GM23248 (cell line): ENCODE data around the gene SPTBN4. TPM values are rescaled to one million over a fixed set of nuclear protein-coding genes. Genes with fewer than 3 reads are reported as not detected.
A peak's percentile ranks its signal among the peaks of the same experiment; 100 is the strongest.
"Not testable (repeated sequence)": the region's sequence is repeated elsewhere in the genome, so short reads cannot be mapped to it uniquely, and the experiment has no call there.

Experiments
- DNase-seq: peaks from one replicate; pipeline ENCODE4 v3.0.0-alpha.2; 2015
- H2AFZ ChIP-seq: fragments of 200-600 bp; sonication (generic); 2 replicates; pipeline ENCODE4 v1.6.1; 2016; ENCODE audit warnings: antibody characterized with exemption
- H3F3A ChIP-seq: fragments of 200-600 bp; sonication (generic); 2 replicates; pipeline ENCODE4 v1.6.1; 2016; ENCODE audit warnings: mild to moderate bottlenecking, antibody characterized with exemption, mixed run types; ENCODE audit not compliant: insufficient read depth
- H3K27ac ChIP-seq: fragments of 200-600 bp; sonication (generic); 2 replicates; pipeline ENCODE4 v1.5.1; 2016; ENCODE audit warnings: mild to moderate bottlenecking
- H3K27me3 ChIP-seq: fragments of 200-600 bp; sonication (generic); replicated peaks from 2 replicates; pipeline ENCODE4 v1.6.1; 2016; ENCODE audit warnings: mild to moderate bottlenecking; ENCODE audit not compliant: insufficient read depth
- H3K36me3 ChIP-seq: fragments of 200-600 bp; sonication (generic); 2 replicates; pipeline ENCODE4 v1.6.1; 2016; ENCODE audit warnings: low read depth, mild to moderate bottlenecking
- H3K4me1 ChIP-seq: fragments of 200-600 bp; sonication (generic); 2 replicates; pipeline ENCODE4 v1.6.1; 2016; ENCODE audit warnings: mild to moderate bottlenecking; ENCODE audit not compliant: insufficient read depth
- H3K4me2 ChIP-seq: fragments of 200-600 bp; sonication (generic); one replicate; pipeline ENCODE4 v1.6.1; 2016; ENCODE audit warnings: mild to moderate bottlenecking; ENCODE audit not compliant: unreplicated experiment
- H3K4me3 ChIP-seq: fragments of 200-600 bp; sonication (generic); 2 replicates; pipeline ENCODE4 v1.5.1; 2016; ENCODE audit warnings: mild to moderate bottlenecking
- H3K79me2 ChIP-seq: fragments of 200-600 bp; sonication (generic); 2 replicates; pipeline ENCODE4 v1.6.1; 2016; ENCODE audit warnings: mild to moderate bottlenecking; ENCODE audit not compliant: insufficient read depth
- H3K9ac ChIP-seq: fragments of 200-600 bp; sonication (generic); 2 replicates; pipeline ENCODE4 v1.6.1; 2016; ENCODE audit warnings: mild to moderate bottlenecking
- H3K9me2 ChIP-seq: fragments of 200-600 bp; sonication (generic); 2 replicates; pipeline ENCODE4 v1.6.1; 2016; ENCODE audit warnings: mixed run types, mild to moderate bottlenecking, moderate library complexity; ENCODE audit not compliant: insufficient read depth
- H3K9me3 ChIP-seq: fragments of 200-600 bp; sonication (generic); one replicate; pipeline ENCODE4 v1.6.1; 2017; ENCODE audit warnings: low read depth
- H4K20me1 ChIP-seq: fragments of 200-600 bp; sonication (generic); 2 replicates; pipeline ENCODE4 v1.6.0; 2016; ENCODE audit not compliant: insufficient read depth
- EZH2 ChIP-seq: fragments of 200-600 bp; sonication (generic); IDR thresholded peaks from 2 replicates; pipeline ENCODE4 v1.6.1; 2018; ENCODE audit warnings: antibody characterized with exemption, mild to moderate bottlenecking; ENCODE audit not compliant: insufficient read depth, poor library complexity, severe bottlenecking
- EZH2phosphoT487 ChIP-seq: fragments of 200-600 bp; sonication (generic); IDR thresholded peaks from 2 replicates; pipeline ENCODE4 v1.6.1; 2018; ENCODE audit warnings: antibody characterized with exemption, moderate library complexity, mild to moderate bottlenecking, low read depth; ENCODE audit not compliant: insufficient read depth
- WGBS, 2 experiments: methylation state at CpG; one replicate each; pipeline ENCODE4 v1.1.6; 2015 to 2017; ENCODE audit warnings: low lambda C conversion rate in 2 of 2, low coverage in 1 of 2; ENCODE audit errors: missing lambda C conversion rate in 2 of 2; 5-methylcytosine and 5-hydroxymethylcytosine counted together
- in situ Hi-C: fragments of 300-500 bp; cut with MboI; formaldehyde crosslinking; loops from 2 replicates; pipeline ENCODE4 v1.15.0; 2020
- polyA plus RNA-seq: library from polyadenylated mRNA; unstranded; fragments of >200 nt; fragmentation: Nextera tagmentation; extraction: Ambion mirVana; gene quantifications from 2 replicates; pipeline ENCODE4 v1.2.1, GENCODE V29; 2016
- total RNA-seq: library from RNA; depleted of rRNA; stranded (reverse); fragments of >200 nt; shearing (Covaris generic); gene quantifications from 2 replicates; pipeline ENCODE4 v1.2.3, GENCODE V29; 2014

SPTBN4 gene
- total and polyA plus RNA-seq, 2 experiments from 2014 or later = 0.69 to 2.1 TPM

DNA sequence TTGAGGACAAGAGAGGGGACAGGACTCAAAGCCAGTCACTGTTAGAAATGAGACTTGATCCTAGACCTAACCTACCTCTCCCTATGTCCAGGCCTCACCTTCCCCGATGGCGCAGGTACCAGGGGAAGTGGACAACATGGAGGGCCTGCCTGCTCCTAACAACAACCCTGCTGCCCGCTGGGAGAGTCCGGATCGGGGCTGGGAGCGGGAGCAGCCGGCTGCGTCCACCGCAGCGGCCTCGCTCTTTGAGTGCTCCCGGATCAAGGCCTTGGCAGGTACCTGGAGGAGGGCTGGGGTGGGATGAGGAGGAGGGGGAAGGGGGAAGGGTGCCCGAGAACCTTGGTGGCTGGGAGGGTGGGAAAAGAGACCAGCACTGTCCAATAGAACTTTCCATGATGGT is 5.7 kb downstream of the SPTBN4 start:
- H3K4me2 ChIP-seq = no peak overlapping the region
- TF ChIP-seq EZH2phosphoT487 = no peak
- no peak overlapping the region for H3K4me3 ChIP-seq
- no peaks in the 10 kb centered on the region for H3K9me3 ChIP-seq
- H2AFZ ChIP-seq = no peak overlapping the region
- H3K36me3 ChIP-seq = no peaks in the 10 kb centered on the region
- H4K20me1 ChIP-seq = no peaks in the 10 kb centered on the region
- no peaks in the 10 kb centered on the region for H3K9me2 ChIP-seq
- no peaks in the 10 kb centered on the region for H3K27me3 ChIP-seq
- H3K4me1 ChIP-seq = no peaks in the 10 kb centered on the region
- 89 to 91% methylated on average over 13 of the region's 13 CpGs for WGBS, 2 experiments
- H3K27ac ChIP-seq = no peak overlapping the region
- no peak overlapping the region for H3K9ac ChIP-seq
- H3K79me2 ChIP-seq = no peaks in the 10 kb centered on the region
- no peaks in the 10 kb centered on the region for H3F3A ChIP-seq
- no peak for DNase-seq
- in situ Hi-C loops = no loop called here

DNA sequence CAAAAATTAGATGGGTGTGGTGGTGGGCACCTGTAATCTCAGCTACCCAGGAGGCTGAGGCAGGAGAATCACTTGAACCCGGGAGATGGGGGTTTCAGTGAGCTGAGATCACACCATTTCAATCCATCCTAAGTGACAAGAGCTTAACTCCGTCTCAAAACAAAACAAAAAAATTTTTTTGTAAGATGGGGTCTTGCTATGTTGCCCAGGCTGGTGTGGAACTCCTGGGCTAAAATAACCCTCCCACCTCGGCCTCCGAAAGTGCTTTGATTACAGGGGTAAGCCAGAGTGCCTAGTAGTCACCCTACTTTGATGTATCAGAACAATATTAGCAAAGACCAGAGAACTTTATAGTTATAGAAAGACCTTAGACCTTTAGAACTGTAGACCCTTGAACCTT is 7.9 kb downstream of the SPTBN4 start:
- no peak for DNase-seq
- H3K9ac ChIP-seq = no peak overlapping the region
- H3K4me2 ChIP-seq = no peak overlapping the region
- no peaks in the 10 kb centered on the region for H4K20me1 ChIP-seq
- H3K9me3 ChIP-seq = no peaks in the 10 kb centered on the region
- H3K4me1 ChIP-seq = no peaks in the 10 kb centered on the region
- no peaks in the 10 kb centered on the region for H3K27me3 ChIP-seq
- H3K36me3 ChIP-seq = no peaks in the 10 kb centered on the region
- no peaks in the 10 kb centered on the region for H3K9me2 ChIP-seq
- no peak for TF ChIP-seq EZH2phosphoT487
- no peak for TF ChIP-seq EZH2
- H3K4me3 ChIP-seq = no peak overlapping the region
- WGBS, 2 experiments = 74 to 75% methylated on average over 4 of the region's 4 CpGs
- in situ Hi-C loops = no loop called here
- no peaks in the 10 kb centered on the region for H3F3A ChIP-seq
- no peak overlapping the region for H3K27ac ChIP-seq
- H3K79me2 ChIP-seq = no peaks in the 10 kb centered on the region
- H2AFZ ChIP-seq = no peak overlapping the region

GRCh38 chr19:40475878-40476644 is 9.3 kb downstream of the SPTBN4 start:
- H3K79me2 ChIP-seq, H3K4me2 ChIP-seq, H3K9me3 ChIP-seq, H3K4me3 ChIP-seq, H3K36me3 ChIP-seq, H3K27ac ChIP-seq, H3K9ac ChIP-seq, H3F3A ChIP-seq, H4K20me1 ChIP-seq, in situ Hi-C loops, H2AFZ ChIP-seq, H3K9me2 ChIP-seq, H3K27me3 ChIP-seq, H3K4me1 ChIP-seq: not testable (repeated sequence)
- DNase-seq = peak; percentile 43
- 86 to 88% methylated on average over 15 of the region's 15 CpGs for WGBS, 2 experiments

GRCh38 chr19:40486017-40486416 is 19.2 kb downstream of the SPTBN4 start:
- H3K4me3 ChIP-seq = no peak overlapping the region
- no peak for DNase-seq
- H3K9ac ChIP-seq = no peak overlapping the region
- H2AFZ ChIP-seq = no peak overlapping the region
- H3K4me2 ChIP-seq = no peak overlapping the region
- no peaks in the 10 kb centered on the region for H3K79me2 ChIP-seq
- TF ChIP-seq EZH2phosphoT487 (no peak), EZH2 (no peak)
- no peaks in the 10 kb centered on the region for H3F3A ChIP-seq
- no peaks in the 10 kb centered on the region for H3K9me2 ChIP-seq
- H3K27ac ChIP-seq = no peak overlapping the region
- no peaks in the 10 kb centered on the region for H3K9me3 ChIP-seq
- in situ Hi-C loops = no loop called here
- H3K36me3 ChIP-seq = no peaks in the 10 kb centered on the region
- 68 to 77% methylated on average over 3 of the region's 3 CpGs for WGBS, 2 experiments
- H3K4me1 ChIP-seq = no peaks in the 10 kb centered on the region
- no peaks in the 10 kb centered on the region; the same call in 1 of the 2 replicates for H3K27me3 ChIP-seq
- H4K20me1 ChIP-seq = no peaks in the 10 kb centered on the region

- no peak overlapping the region for H3K4me3 ChIP-seq
- DNase-seq = no peak
- H3K4me1 ChIP-seq = no peaks in the 10 kb centered on the region
- H2AFZ ChIP-seq = no peak overlapping the region; the same call in 1 of the 2 replicates
- no peak overlapping the region for H3K4me2 ChIP-seq
- no peaks in the 10 kb centered on the region for H3F3A ChIP-seq
- no peaks in the 10 kb centered on the region for H3K9me3 ChIP-seq
- in situ Hi-C loops = no loop called here
- no peak overlapping the region for H3K9ac ChIP-seq
- H3K27me3 ChIP-seq = 0 out of 2 replicates have a peak, but pooled peaks cover 8% of the 10 kb centered on the region
- TF ChIP-seq EZH2phosphoT487 (no peak), EZH2 (no peak)
- H3K9me2 ChIP-seq = no peaks in the 10 kb centered on the region
- 57 to 59% methylated on average over 23 to 25 of the region's 25 CpGs for WGBS, 2 experiments
- no peaks in the 10 kb centered on the region for H3K36me3 ChIP-seq
- H3K27ac ChIP-seq = no peak overlapping the region
- no peaks in the 10 kb centered on the region for H4K20me1 ChIP-seq
- no peaks in the 10 kb centered on the region for H3K79me2 ChIP-seq
Observed at GRCh38 chr19:40489882-40490230, 23.1 kb downstream of the SPTBN4 start.
